SK-N-SH (cell line): ENCODE measurements around the gene ST6GALNAC1. TPM values are rescaled to one million over a fixed set of nuclear protein-coding genes. Genes with fewer than 3 reads are reported as not detected.
"Not testable (repeated sequence)": the region's sequence is repeated elsewhere in the genome, so short reads cannot be mapped to it uniquely, and the experiment has no call there.

Source experiments
- CTCF ChIA-PET: fragments of 300-600, 350-600 bp; formaldehyde crosslinking; extraction: SDS; loops from one replicate; lab custom pipeline; 2021; lab: Yijun Ruan, JAX
- POLR2A ChIA-PET: fragments of 350-600 bp; sonication (Branson Sonifier 250); formaldehyde crosslinking; extraction: SDS; loops from one replicate; lab custom pipeline; 2020; ENCODE audit warnings: antibody characterized with exemption, inconsistent platforms; lab: Yijun Ruan, JAX
- DNase-seq: peaks from one replicate; pipeline ENCODE4 v3.0.0; 2012
- H2AFZ ChIP-seq: fragments of 200-600 bp; sonication (generic); 2 replicates; pipeline ENCODE4 v1.8.1; 2016; ENCODE audit warnings: antibody characterized with exemption, mild to moderate bottlenecking, low read depth
- H3F3A ChIP-seq: fragments of 200-600 bp; sonication (generic); replicated peaks from 2 replicates; pipeline ENCODE3; 2016; ENCODE audit warnings: antibody characterized with exemption, mild to moderate bottlenecking; ENCODE audit not compliant: insufficient read depth
- H3K27ac ChIP-seq, 2 experiments: fragments of 200-500 bp in 1 of 2; fragments of 200-600 bp in 1 of 2; sonication (Bioruptor generic) in 1 of 2; sonication (generic), shearing (Covaris generic) in 1 of 2; 2 replicates each; pipeline versions ENCODE4 v1.5.1 to v1.6.1; 2014 to 2016; ENCODE audit warnings: low read depth in 2 of 2, inconsistent platforms in 1 of 2, low read length in 1 of 2, mild to moderate bottlenecking in 1 of 2, mixed read lengths in 1 of 2
- H3K27me3 ChIP-seq: fragments of 200-600 bp; sonication (generic), shearing (Covaris generic); 2 replicates; pipeline ENCODE4 v1.6.1; 2016; ENCODE audit warnings: mixed run types; ENCODE audit not compliant: insufficient read depth
- H3K36me3 ChIP-seq, 2 experiments: fragments of 200-500 bp in 1 of 2; fragments of 200-600 bp in 1 of 2; sonication (Bioruptor generic) in 1 of 2; sonication (generic) in 1 of 2; replicated peaks in 1 of 2; 2 replicates each; pipeline versions ENCODE3 to v1.5.1; 2014 to 2016; ENCODE audit warnings: low read length in 1 of 2, mild to moderate bottlenecking in 1 of 2; ENCODE audit not compliant: insufficient read depth in 2 of 2, control insufficient read depth in 1 of 2
- H3K4me1 ChIP-seq, 2 experiments: fragments of 200-500 bp in 1 of 2; fragments of 200-600 bp in 1 of 2; sonication (Bioruptor generic) in 1 of 2; sonication (generic), shearing (Covaris generic) in 1 of 2; 2 replicates each; pipeline versions ENCODE4 v1.5.1 to v1.6.1; 2014 to 2016; ENCODE audit warnings: low read depth in 1 of 2, low read length in 1 of 2, mixed run types in 1 of 2; ENCODE audit not compliant: insufficient read depth in 2 of 2, control insufficient read depth in 1 of 2
- H3K4me2 ChIP-seq: fragments of 200-600 bp; sonication (generic), shearing (Covaris generic); 2 replicates; pipeline ENCODE4 v1.6.1; 2017; ENCODE audit warnings: mixed run types
- H3K4me3 ChIP-seq, 2 experiments: fragments of 200-500 bp in 1 of 2; fragments of 200-600 bp in 1 of 2; sonication (Bioruptor generic) in 1 of 2; sonication (generic), shearing (Covaris generic) in 1 of 2; 2 replicates each; pipeline versions ENCODE4 v1.5.1 to v1.8.1; 2014 to 2016; ENCODE audit warnings: low read depth in 2 of 2, inconsistent platforms in 1 of 2, low read length in 1 of 2, mild to moderate bottlenecking in 1 of 2, mixed read lengths in 1 of 2, moderate library complexity in 1 of 2
- H3K79me2 ChIP-seq: fragments of 200-600 bp; sonication (generic); 2 replicates; pipeline ENCODE4 v1.8.1; 2017; ENCODE audit warnings: mild to moderate bottlenecking; ENCODE audit not compliant: insufficient read depth
- H3K9ac ChIP-seq: fragments of 200-600 bp; sonication (generic); 2 replicates; pipeline ENCODE4 v1.6.1; 2017; ENCODE audit warnings: mixed run types
- H3K9me2 ChIP-seq: fragments of 200-600 bp; sonication (generic); 2 replicates; pipeline ENCODE4 v1.6.1; 2017; ENCODE audit warnings: mixed run types
- H3K9me3 ChIP-seq: fragments of 200-600 bp; sonication (generic); 2 replicates; pipeline ENCODE4 v1.6.1; 2017; ENCODE audit warnings: mixed run types, mild to moderate bottlenecking, moderate library complexity
- H4K20me1 ChIP-seq: fragments of 200-600 bp; sonication (generic); 2 replicates; pipeline ENCODE4 v1.6.1; 2017; ENCODE audit warnings: mild to moderate bottlenecking, mixed run types; ENCODE audit not compliant: insufficient read depth
- FOSL2 ChIP-seq: IDR thresholded peaks from 2 replicates; pipeline ENCODE4 v1.4.0; 2012; ENCODE audit warnings: low read depth, mild to moderate bottlenecking, moderate library complexity, borderline replicate concordance
- FOXM1 ChIP-seq: IDR thresholded peaks from 2 replicates; pipeline ENCODE4 v1.4.0; 2012; ENCODE audit warnings: low read depth, mild to moderate bottlenecking
- NRF1 ChIP-seq: IDR thresholded peaks from 2 replicates; pipeline ENCODE4 v1.6.1; 2012; ENCODE audit warnings: low read depth, mild to moderate bottlenecking, low read length
- RCOR1 ChIP-seq: fragments of 150-350 bp; IDR thresholded peaks from 2 replicates; pipeline ENCODE4 v1.6.1; 2017; ENCODE audit warnings: antibody characterized with exemption, low read length
- SMC3 ChIP-seq: IDR thresholded peaks from 2 replicates; pipeline ENCODE4 v1.6.1; 2012; ENCODE audit warnings: low read depth, low read length, improper control_type of control experiment
- TAF1 ChIP-seq: IDR thresholded peaks from 2 replicates; pipeline ENCODE4 v1.6.1; 2012; ENCODE audit warnings: low read depth, mild to moderate bottlenecking, low read length, moderate library complexity, borderline replicate concordance
- YY1 ChIP-seq: IDR thresholded peaks from 2 replicates; pipeline ENCODE4 v1.4.0; 2012; ENCODE audit warnings: low read depth, mild to moderate bottlenecking
- WGBS: methylation state at CpG from one replicate; pipeline ENCODE4 v1.1.6; 2017; ENCODE audit warnings: low lambda C conversion rate; 5-methylcytosine and 5-hydroxymethylcytosine counted together
- polyA plus RNA-seq, 3 experiments: library from polyadenylated mRNA; depleted of rRNA; stranded (reverse); fragments of >200 nt; gene quantifications; 2 replicates each; pipeline ENCODE4 v1.2.3, GENCODE V29; 2012
- TF ChIP-seq, protein P1 (sequence below): fragments of 150-350 bp; IDR thresholded peaks from 2 replicates; pipeline ENCODE4 v1.6.1; 2016; ENCODE audit warnings: mild to moderate bottlenecking, low read depth, low read length
- TF ChIP-seq, protein P2 (sequence below): IDR thresholded peaks from 2 replicates; pipeline ENCODE4 v1.4.0; 2012; ENCODE audit warnings: low read depth

ST6GALNAC1 gene
- polyA plus RNA-seq, 1 of the 3 experiments (the other 2 are of a cell fraction) = not detected

DNA sequence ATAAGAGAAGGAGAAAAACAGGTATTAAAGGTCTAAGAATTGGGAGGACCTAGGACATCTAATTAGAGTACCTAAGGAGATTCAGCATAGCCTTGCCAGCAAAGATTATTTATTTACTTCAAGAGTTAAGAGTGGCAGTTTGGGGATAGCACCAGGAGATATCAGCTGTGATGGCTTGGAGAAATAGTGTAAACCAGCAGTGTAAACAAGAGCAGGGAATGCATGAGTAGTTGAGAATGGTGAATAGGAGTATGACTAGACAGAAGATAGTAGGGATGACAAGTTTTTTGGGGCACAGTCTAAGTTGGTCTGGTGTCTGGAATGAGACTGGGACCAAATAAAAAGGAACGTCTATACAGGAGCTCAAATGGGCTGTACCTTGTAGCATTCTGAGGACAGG lies 36.9 kb downstream of the ST6GALNAC1 start:
- DNase-seq, H3K4me3 ChIP-seq: not testable (repeated sequence)
- WGBS = 90% methylated on average over 1 of the region's 1 CpG

DNA sequence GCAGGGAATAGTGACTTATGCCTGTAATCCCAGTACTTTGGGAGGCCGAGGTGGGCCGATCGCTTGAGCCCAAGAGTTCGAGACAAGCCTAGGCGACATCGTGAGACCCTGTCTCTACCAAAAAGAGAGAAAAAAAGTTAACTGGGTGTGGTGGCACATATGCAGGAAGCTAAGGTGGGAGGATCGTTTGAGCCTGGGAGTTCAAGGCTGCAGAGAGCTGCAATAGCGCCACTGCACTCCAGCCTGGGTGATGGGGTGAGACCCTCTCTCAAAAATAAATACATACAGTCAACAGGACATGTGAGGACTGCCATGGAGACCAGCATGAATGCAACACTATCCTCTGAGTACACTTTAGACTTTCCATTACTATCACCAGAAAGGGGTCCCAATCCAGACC lies 42.5 kb downstream of the ST6GALNAC1 start:
- TF ChIP-seq FOSL2 (no peak), YY1 (no peak), SMC3 (no peak), FOXM1 (no peak), RCOR1 (no peak), NRF1 (no peak), TAF1 (no peak)
- TF ChIP-seq, protein P1, sequence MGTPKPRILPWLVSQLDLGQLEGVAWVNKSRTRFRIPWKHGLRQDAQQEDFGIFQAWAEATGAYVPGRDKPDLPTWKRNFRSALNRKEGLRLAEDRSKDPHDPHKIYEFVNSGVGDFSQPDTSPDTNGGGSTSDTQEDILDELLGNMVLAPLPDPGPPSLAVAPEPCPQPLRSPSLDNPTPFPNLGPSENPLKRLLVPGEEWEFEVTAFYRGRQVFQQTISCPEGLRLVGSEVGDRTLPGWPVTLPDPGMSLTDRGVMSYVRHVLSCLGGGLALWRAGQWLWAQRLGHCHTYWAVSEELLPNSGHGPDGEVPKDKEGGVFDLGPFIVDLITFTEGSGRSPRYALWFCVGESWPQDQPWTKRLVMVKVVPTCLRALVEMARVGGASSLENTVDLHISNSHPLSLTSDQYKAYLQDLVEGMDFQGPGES = no peak
- TF ChIP-seq, protein P2, sequence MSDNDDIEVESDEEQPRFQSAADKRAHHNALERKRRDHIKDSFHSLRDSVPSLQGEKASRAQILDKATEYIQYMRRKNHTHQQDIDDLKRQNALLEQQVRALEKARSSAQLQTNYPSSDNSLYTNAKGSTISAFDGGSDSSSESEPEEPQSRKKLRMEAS = no peak
- no peaks in the 10 kb centered on the region for H3K79me2 ChIP-seq
- H3K4me3 ChIP-seq = no peak overlapping the region
- H3K27ac ChIP-seq = no peak overlapping the region
- H3K9ac ChIP-seq = no peak overlapping the region
- H3F3A ChIP-seq = peaks cover 3% of the 10 kb centered on the region
- 91% methylated on average over 8 of the region's 8 CpGs for WGBS
- H3K4me2 ChIP-seq = no peak overlapping the region
- no peaks in the 10 kb centered on the region for H3K9me3 ChIP-seq
- H3K36me3 ChIP-seq = no peaks in the 10 kb centered on the region
- ChIA-PET CTCF (interaction anchor here (1.0 to 10.4 kb wide), 8 partner anchors 10 to 77 kb away, joined by 3 to 78 read pairs (median 6); partner anchors contain the start of gene ST6GALNAC2), POLR2A (no interaction called here)
- H3K9me2 ChIP-seq = no peaks in the 10 kb centered on the region
- no peak overlapping the region for H2AFZ ChIP-seq
- H3K27me3 ChIP-seq = no peaks in the 10 kb centered on the region
- H4K20me1 ChIP-seq = no peaks in the 10 kb centered on the region
- no peak for DNase-seq
- H3K4me1 ChIP-seq = peaks cover 0 to 6% of the 10 kb centered on the region in 2 experiments; a peak in 2 of 4 replicates

More for the DNA sequence above, 36.9 kb downstream of the ST6GALNAC1 start:
- H3K9me2 ChIP-seq, POLR2A ChIA-PET, H3K79me2 ChIP-seq, H3K9me3 ChIP-seq, H4K20me1 ChIP-seq, H3K4me2 ChIP-seq, H3K4me1 ChIP-seq, H3K27me3 ChIP-seq, H3K27ac ChIP-seq, H2AFZ ChIP-seq, H3F3A ChIP-seq, H3K9ac ChIP-seq, H3K36me3 ChIP-seq: not testable (repeated sequence)
- CTCF ChIA-PET = interaction anchor here (1.5 kb wide), 1 partner anchor 17 kb away, joined by 4 read pairs; no protein-coding TSS in a partner anchor
